Neural cell (in vitro differentiated cells): ENCODE measurements around the gene GTF2H3. TPM values are rescaled to one million over a fixed set of nuclear protein-coding genes. Genes with fewer than 3 reads are reported as not detected.

Experiments used
- H2AFZ ChIP-seq: fragments of 200-600, 300-800 bp; sonication (generic), shearing (Covaris generic); 2 replicates; pipeline ENCODE4 v1.6.0; 2014; ENCODE audit warnings: low read depth, mild to moderate bottlenecking, antibody characterized with exemption, low read length, moderate library complexity
- H3F3A ChIP-seq: fragments of 200-600 bp; shearing (Covaris generic); 2 replicates; pipeline ENCODE4 v1.6.1; 2016; ENCODE audit warnings: mild to moderate bottlenecking, moderate library complexity, mixed read lengths, antibody characterized with exemption, low read length; ENCODE audit not compliant: insufficient read depth, poor library complexity, severe bottlenecking
- H3K27ac ChIP-seq: fragments of 200-600, 300-800 bp; sonication (generic), shearing (Covaris generic); 2 replicates; pipeline ENCODE4 v1.5.1; 2014; ENCODE audit warnings: mild to moderate bottlenecking, low read length, moderate library complexity
- H3K27me3 ChIP-seq: fragments of 300-800, 200-600 bp; sonication (generic), shearing (Covaris generic); 2 replicates; pipeline ENCODE4 v1.6.0; 2014; ENCODE audit warnings: mild to moderate bottlenecking, low read depth, low read length, moderate library complexity; ENCODE audit not compliant: insufficient read depth
- H3K36me3 ChIP-seq: fragments of 300-800, 200-600 bp; sonication (generic), shearing (Covaris generic); 2 replicates; pipeline ENCODE4 v1.5.1; 2014; ENCODE audit warnings: mild to moderate bottlenecking, antibody characterized with exemption, low read length, moderate library complexity; ENCODE audit not compliant: insufficient read depth
- H3K4me2 ChIP-seq: fragments of 300-800, 200-600 bp; sonication (generic), shearing (Covaris generic); 2 replicates; pipeline ENCODE4 v1.6.0; 2014; ENCODE audit warnings: mild to moderate bottlenecking, low read length
- H3K4me3 ChIP-seq: fragments of 300-800, 200-600 bp; sonication (generic), shearing (Covaris generic); 2 replicates; pipeline ENCODE4 v1.5.1; 2014; ENCODE audit warnings: mild to moderate bottlenecking, low read length, moderate library complexity
- H3K79me2 ChIP-seq: fragments of 200-600 bp; shearing (Covaris generic); replicated peaks from 2 replicates; pipeline ENCODE4 v1.6.0; 2014; ENCODE audit warnings: mild to moderate bottlenecking, low read length, moderate library complexity; ENCODE audit not compliant: insufficient read depth
- H3K9ac ChIP-seq: fragments of 300-800, 200-600 bp; sonication (generic), shearing (Covaris generic); 2 replicates; pipeline ENCODE4 v1.6.1; 2016; ENCODE audit warnings: mild to moderate bottlenecking, low read length, mixed read lengths
- H3K9me2 ChIP-seq: fragments of 200-600 bp; shearing (Covaris generic); 2 replicates; pipeline ENCODE4 v1.6.1; 2016; ENCODE audit warnings: mild to moderate bottlenecking, low read length, mixed read lengths; ENCODE audit not compliant: insufficient read depth
- H3K9me3 ChIP-seq: fragments of 200-600, 300-800 bp; sonication (generic), shearing (Covaris generic); 2 replicates; pipeline ENCODE4 v1.6.1; 2016; ENCODE audit warnings: mild to moderate bottlenecking, mixed run types, low read length, moderate library complexity, mixed read lengths
- H4K20me1 ChIP-seq: fragments of 200-600 bp; shearing (Covaris generic); 2 replicates; pipeline ENCODE4 v1.6.1; 2016; ENCODE audit warnings: mild to moderate bottlenecking, mixed run types; ENCODE audit not compliant: insufficient read depth
- CTCF ChIP-seq: fragments of 450-650 bp; IDR thresholded peaks from 2 replicates; pipeline ENCODE4 v1.5.1; 2014; ENCODE audit warnings: antibody characterized with exemption, mild to moderate bottlenecking, moderate library complexity; ENCODE audit not compliant: poor library complexity, severe bottlenecking
- EP300 ChIP-seq: fragments of 450-650 bp; conservative IDR thresholded peaks from 2 replicates; pipeline ENCODE4 v1.6.1; 2014; ENCODE audit warnings: antibody characterized with exemption, mild to moderate bottlenecking, moderate library complexity; ENCODE audit not compliant: poor library complexity, severe bottlenecking
- EZH2 ChIP-seq: fragments of 200-600, 300-800 bp; shearing (Covaris generic), sonication (generic); IDR thresholded peaks from 2 replicates; pipeline ENCODE4 v1.6.1; 2014; ENCODE audit warnings: antibody characterized with exemption, low read length, borderline replicate concordance, mild to moderate bottlenecking; ENCODE audit not compliant: insufficient read depth, poor library complexity, severe bottlenecking
- MXI1 ChIP-seq: fragments of 450-650 bp; conservative IDR thresholded peaks from 2 replicates; pipeline ENCODE4 v1.6.1; 2014; ENCODE audit warnings: antibody characterized with exemption, mild to moderate bottlenecking; ENCODE audit not compliant: poor library complexity, severe bottlenecking
- POLR2AphosphoS5 ChIP-seq: IDR thresholded peaks from 2 replicates; pipeline ENCODE4 v1.6.1; 2012
- RAD21 ChIP-seq: fragments of 450-650 bp; conservative IDR thresholded peaks from 2 replicates; pipeline ENCODE4 v1.6.1; 2014; ENCODE audit warnings: antibody characterized with exemption, mild to moderate bottlenecking, moderate library complexity
- SMC3 ChIP-seq: fragments of 450-650 bp; conservative IDR thresholded peaks from 2 replicates; pipeline ENCODE4 v1.6.1; 2014; ENCODE audit warnings: antibody characterized with exemption, mild to moderate bottlenecking, moderate library complexity; ENCODE audit not compliant: poor library complexity
- TAF1 ChIP-seq: IDR thresholded peaks from 2 replicates; pipeline ENCODE4 v1.6.1; 2012; ENCODE audit warnings: low read depth
- polyA plus RNA-seq: library from polyadenylated mRNA; depleted of rRNA; stranded (reverse); fragments of >200 nt; gene quantifications from 2 replicates; pipeline ENCODE4 v1.2.3, GENCODE V29; 2014
- TF ChIP-seq, protein P1 (sequence below): IDR thresholded peaks from 2 replicates; pipeline ENCODE4 v1.6.1; 2012; ENCODE audit warnings: borderline replicate concordance

Gene GTF2H3
- polyA plus RNA-seq, 1 donor from 2014 or later: 47.8 TPM

DNA sequence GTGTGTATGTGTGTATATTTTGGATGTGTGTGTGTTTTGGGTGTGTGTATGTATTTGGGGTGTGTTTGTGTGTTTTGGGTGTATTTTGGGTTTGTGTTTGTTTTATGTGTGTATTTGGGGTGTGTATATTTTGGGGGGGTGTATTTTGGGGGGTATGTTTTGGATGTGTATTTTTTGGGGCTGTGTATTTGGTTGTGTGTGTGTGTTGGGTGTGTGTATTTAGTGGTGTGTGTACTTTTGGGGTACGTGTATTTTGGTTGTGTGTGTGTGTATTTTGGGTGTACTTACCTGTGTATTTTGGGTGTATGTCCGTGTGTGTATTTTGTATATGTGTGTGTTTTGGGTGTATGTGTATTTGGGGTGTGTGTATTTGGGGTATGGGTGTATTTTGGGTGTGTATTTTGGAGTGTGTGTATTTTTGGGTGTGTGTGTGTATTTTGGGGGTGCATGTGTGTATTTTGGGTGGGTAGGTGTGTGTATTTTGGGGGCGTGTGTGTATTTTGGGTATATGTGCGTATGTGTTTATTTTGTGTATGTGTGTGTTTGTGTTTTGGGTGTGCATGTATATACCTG lies 20.6 kb downstream of the GTF2H3 start:
- TF ChIP-seq, protein P1, sequence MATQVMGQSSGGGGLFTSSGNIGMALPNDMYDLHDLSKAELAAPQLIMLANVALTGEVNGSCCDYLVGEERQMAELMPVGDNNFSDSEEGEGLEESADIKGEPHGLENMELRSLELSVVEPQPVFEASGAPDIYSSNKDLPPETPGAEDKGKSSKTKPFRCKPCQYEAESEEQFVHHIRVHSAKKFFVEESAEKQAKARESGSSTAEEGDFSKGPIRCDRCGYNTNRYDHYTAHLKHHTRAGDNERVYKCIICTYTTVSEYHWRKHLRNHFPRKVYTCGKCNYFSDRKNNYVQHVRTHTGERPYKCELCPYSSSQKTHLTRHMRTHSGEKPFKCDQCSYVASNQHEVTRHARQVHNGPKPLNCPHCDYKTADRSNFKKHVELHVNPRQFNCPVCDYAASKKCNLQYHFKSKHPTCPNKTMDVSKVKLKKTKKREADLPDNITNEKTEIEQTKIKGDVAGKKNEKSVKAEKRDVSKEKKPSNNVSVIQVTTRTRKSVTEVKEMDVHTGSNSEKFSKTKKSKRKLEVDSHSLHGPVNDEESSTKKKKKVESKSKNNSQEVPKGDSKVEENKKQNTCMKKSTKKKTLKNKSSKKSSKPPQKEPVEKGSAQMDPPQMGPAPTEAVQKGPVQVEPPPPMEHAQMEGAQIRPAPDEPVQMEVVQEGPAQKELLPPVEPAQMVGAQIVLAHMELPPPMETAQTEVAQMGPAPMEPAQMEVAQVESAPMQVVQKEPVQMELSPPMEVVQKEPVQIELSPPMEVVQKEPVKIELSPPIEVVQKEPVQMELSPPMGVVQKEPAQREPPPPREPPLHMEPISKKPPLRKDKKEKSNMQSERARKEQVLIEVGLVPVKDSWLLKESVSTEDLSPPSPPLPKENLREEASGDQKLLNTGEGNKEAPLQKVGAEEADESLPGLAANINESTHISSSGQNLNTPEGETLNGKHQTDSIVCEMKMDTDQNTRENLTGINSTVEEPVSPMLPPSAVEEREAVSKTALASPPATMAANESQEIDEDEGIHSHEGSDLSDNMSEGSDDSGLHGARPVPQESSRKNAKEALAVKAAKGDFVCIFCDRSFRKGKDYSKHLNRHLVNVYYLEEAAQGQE: no peak
- no peak for TF ChIP-seq SMC3
- no peak for TF ChIP-seq EP300
- TF ChIP-seq CTCF: no peak
- no peak for TF ChIP-seq POLR2AphosphoS5
- no peak for TF ChIP-seq RAD21
- no peak for TF ChIP-seq EZH2
- no peak for TF ChIP-seq TAF1
- TF ChIP-seq MXI1: no peak
- Histone ChIP-seq H4K20me1 (no peaks in the 10 kb centered on the region), H3K9me3 (no peaks in the 10 kb centered on the region), H3K27me3 (no peaks in the 10 kb centered on the region), H3F3A (no peaks in the 10 kb centered on the region), H3K4me3 (no peak overlapping the region), H3K9me2 (no peaks in the 10 kb centered on the region), H3K4me2 (no peak overlapping the region), H3K79me2 (no peaks in the 10 kb centered on the region), H2AFZ (no peak overlapping the region), H3K9ac (no peak overlapping the region), H3K36me3 (no peaks in the 10 kb centered on the region), H3K27ac (no peak overlapping the region)

DNA sequence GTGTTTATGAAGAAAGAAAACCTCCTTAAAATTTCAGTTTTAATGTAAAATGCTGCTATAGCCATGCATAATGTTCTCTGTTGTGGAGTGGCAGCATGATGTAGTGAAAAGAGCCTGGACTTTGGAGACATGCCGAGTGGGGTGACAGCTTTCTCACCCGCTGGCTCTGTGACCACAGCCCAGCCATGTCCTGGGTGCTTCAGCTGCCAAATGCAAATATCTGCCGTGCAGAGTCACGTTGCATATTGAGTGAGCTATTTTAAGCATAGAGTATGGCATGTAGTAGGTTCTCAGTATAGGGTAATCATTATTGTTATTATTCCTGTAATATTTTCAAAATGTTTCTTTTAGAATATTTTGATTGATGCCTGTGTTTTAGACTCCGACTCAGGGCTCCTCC lies 21.8 kb downstream of the GTF2H3 start:
- no peaks in the 10 kb centered on the region for H3K79me2 ChIP-seq
- no peaks in the 10 kb centered on the region for H3K27me3 ChIP-seq
- H3K9me2 ChIP-seq: no peaks in the 10 kb centered on the region
- peaks cover 5% of the 10 kb centered on the region for H3K36me3 ChIP-seq
- no peak overlapping the region for H3K4me3 ChIP-seq
- H3K9me3 ChIP-seq: no peaks in the 10 kb centered on the region
- H2AFZ ChIP-seq: no peak overlapping the region
- no peak for TF ChIP-seq MXI1
- no peak for TF ChIP-seq EZH2
- no peak for TF ChIP-seq TAF1
- TF ChIP-seq SMC3: no peak
- no peak for TF ChIP-seq RAD21
- no peak for TF ChIP-seq EP300
- no peak for TF ChIP-seq CTCF
- TF ChIP-seq, protein P1: no peak
- no peak overlapping the region for H3K27ac ChIP-seq
- H3K4me2 ChIP-seq: no peak overlapping the region
- H3K9ac ChIP-seq: no peak overlapping the region
- no peaks in the 10 kb centered on the region for H4K20me1 ChIP-seq
- H3F3A ChIP-seq: no peaks in the 10 kb centered on the region
